HepG2 (cell line): ENCODE results near the gene MOCS2. TPM values are rescaled to one million over a fixed set of nuclear protein-coding genes. Genes with fewer than 3 reads are reported as not detected.

Experiments used
- EEA1 ChIP-seq: sonication (generic); formaldehyde crosslinking; IDR thresholded peaks from 2 replicates; pipeline ENCODE4 v1.5.1; 2020; ENCODE audit warnings: mild to moderate bottlenecking, missing genetic modification reagents, borderline replicate concordance
- FOXO1 ChIP-seq: sonication (generic); formaldehyde crosslinking; IDR thresholded peaks from 2 replicates; pipeline ENCODE4 v1.4.0; 2020; ENCODE audit warnings: missing genetic modification reagents
- JUNB ChIP-seq: sonication (generic); formaldehyde crosslinking; IDR thresholded peaks from 2 replicates; pipeline ENCODE4 v1.8.0; 2022; ENCODE audit warnings: missing genetic modification reagents, mild to moderate bottlenecking, borderline replicate concordance
- KDM6A ChIP-seq: IDR thresholded peaks from 2 replicates; pipeline ENCODE4 v1.6.1; 2016; ENCODE audit warnings: low read depth
- POLR2A ChIP-seq, 2 experiments: IDR thresholded peaks; 2 replicates each; pipeline ENCODE4 v1.6.1; 2011; ENCODE audit warnings: low read depth in 2 of 2, low read length in 2 of 2, mild to moderate bottlenecking in 1 of 2, moderate library complexity in 1 of 2; ENCODE audit not compliant: insufficient read depth in 1 of 2
- RXRA ChIP-seq: sonication (generic); formaldehyde crosslinking; IDR thresholded peaks from 2 replicates; pipeline ENCODE4 v1.5.1; 2020; ENCODE audit warnings: missing genetic modification reagents
- SIN3A ChIP-seq: IDR thresholded peaks from 2 replicates; pipeline ENCODE4 v1.6.1; 2011; ENCODE audit warnings: low read depth, mild to moderate bottlenecking, control low read depth, low read length, borderline replicate concordance
- SP4 ChIP-seq: sonication (generic); formaldehyde crosslinking; IDR thresholded peaks from 2 replicates; pipeline ENCODE4 v1.8.1; 2023; ENCODE audit warnings: mild to moderate bottlenecking, missing genetic modification reagents
- ZFY ChIP-seq: sonication (generic); formaldehyde crosslinking; IDR thresholded peaks from 2 replicates; pipeline ENCODE4 v1.4.0; 2020; ENCODE audit warnings: missing genetic modification reagents
- ZNF550 ChIP-seq: sonication (generic); formaldehyde crosslinking; IDR thresholded peaks from 2 replicates; pipeline ENCODE4 v1.4.0; 2020; ENCODE audit warnings: mild to moderate bottlenecking, missing genetic modification reagents, borderline replicate concordance
- ZNF564 ChIP-seq: sonication (generic); formaldehyde crosslinking; IDR thresholded peaks from 2 replicates; pipeline ENCODE4 v1.8.1; 2023; ENCODE audit warnings: mild to moderate bottlenecking, missing genetic modification reagents
- ZNF761 ChIP-seq: sonication (generic); formaldehyde crosslinking; conservative IDR thresholded peaks from 2 replicates; pipeline ENCODE4 v1.4.0; 2020; ENCODE audit warnings: mild to moderate bottlenecking, missing genetic modification reagents
- polyA plus RNA-seq, 8 experiments: library from polyadenylated mRNA; depleted of rRNA in 3 of 8; stranded (reverse) in 7 of 8; unstranded in 1 of 8; fragments of >200 nt; fragmentation: Illumina TruSeq in 4 of 8; extraction: Trizol in 4 of 8; gene quantifications; 2 replicates each; pipeline versions ENCODE4 v1.2.1 to v1.2.3, GENCODE V29; 2011 to 2016; ENCODE audit warnings: low read depth in 4 of 8, missing spikeins in 1 of 8, mixed read lengths in 1 of 8; ENCODE audit not compliant: insufficient read depth in 1 of 8
- total RNA-seq, 5 experiments: library from RNA; depleted of rRNA; stranded (reverse); fragments of >200 nt; fragmentation: Illumina TruSeq; extraction: Trizol; gene quantifications; 2 replicates each; pipeline ENCODE4 v1.2.3, GENCODE V29; 2016; ENCODE audit warnings: low read depth in 1 of 5
- TF ChIP-seq, protein P1 (sequence below): sonication (generic); formaldehyde crosslinking; IDR thresholded peaks from 2 replicates; pipeline ENCODE4 v1.4.0; 2020; ENCODE audit warnings: missing genetic modification reagents
- TF ChIP-seq, protein P2 (sequence below): sonication (generic); formaldehyde crosslinking; IDR thresholded peaks from 2 replicates; pipeline ENCODE4; 2020; ENCODE audit warnings: missing genetic modification reagents, mild to moderate bottlenecking, borderline replicate concordance
- TF ChIP-seq, protein P3 (sequence below): IDR thresholded peaks from 2 replicates; pipeline ENCODE4 v1.6.1; 2012; ENCODE audit warnings: low read length, improper control_type of control experiment
- TF ChIP-seq, protein P4 (sequence below): sonication (generic); formaldehyde crosslinking; IDR thresholded peaks from 2 replicates; pipeline ENCODE4 v1.5.1; 2020; ENCODE audit warnings: mild to moderate bottlenecking, missing genetic modification reagents, borderline replicate concordance
- TF ChIP-seq, protein P5 (sequence below): sonication (generic); formaldehyde crosslinking; IDR thresholded peaks from 2 replicates; pipeline ENCODE4 v1.5.0; 2020; ENCODE audit warnings: missing genetic modification reagents
- TF ChIP-seq, protein P6 (sequence below): IDR thresholded peaks from 2 replicates; pipeline ENCODE4 v1.6.1; 2016; ENCODE audit warnings: missing genetic modification reagents, missing compliant biosample characterization

Gene MOCS2
- total and polyA plus RNA-seq, 2 of the 13 experiments (the other 11 are each of a cell fraction or from before 2014, with no cell fraction given): 19.2 to 41.9 TPM

DNA sequence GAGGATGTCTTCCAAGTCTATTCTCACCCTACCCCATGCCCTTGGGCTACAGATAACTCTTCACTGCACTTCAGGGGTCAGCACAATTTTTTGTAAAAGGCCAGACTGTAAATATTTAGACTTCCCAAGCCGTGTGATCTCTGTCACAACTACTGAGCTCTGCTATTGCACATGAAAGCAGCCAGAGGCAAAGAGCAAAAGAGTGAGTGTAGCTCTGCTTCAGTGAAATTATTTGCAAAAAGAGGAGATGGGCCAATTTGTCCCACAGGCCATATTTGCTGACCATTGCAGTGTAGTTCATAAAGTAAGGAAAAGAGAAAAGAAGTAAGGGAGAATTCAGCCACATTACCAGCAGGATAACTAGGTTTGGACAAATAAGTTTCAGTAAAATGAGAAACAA, 7.0 kb upstream of the MOCS2 start (continued):
- TF ChIP-seq, protein P1, sequence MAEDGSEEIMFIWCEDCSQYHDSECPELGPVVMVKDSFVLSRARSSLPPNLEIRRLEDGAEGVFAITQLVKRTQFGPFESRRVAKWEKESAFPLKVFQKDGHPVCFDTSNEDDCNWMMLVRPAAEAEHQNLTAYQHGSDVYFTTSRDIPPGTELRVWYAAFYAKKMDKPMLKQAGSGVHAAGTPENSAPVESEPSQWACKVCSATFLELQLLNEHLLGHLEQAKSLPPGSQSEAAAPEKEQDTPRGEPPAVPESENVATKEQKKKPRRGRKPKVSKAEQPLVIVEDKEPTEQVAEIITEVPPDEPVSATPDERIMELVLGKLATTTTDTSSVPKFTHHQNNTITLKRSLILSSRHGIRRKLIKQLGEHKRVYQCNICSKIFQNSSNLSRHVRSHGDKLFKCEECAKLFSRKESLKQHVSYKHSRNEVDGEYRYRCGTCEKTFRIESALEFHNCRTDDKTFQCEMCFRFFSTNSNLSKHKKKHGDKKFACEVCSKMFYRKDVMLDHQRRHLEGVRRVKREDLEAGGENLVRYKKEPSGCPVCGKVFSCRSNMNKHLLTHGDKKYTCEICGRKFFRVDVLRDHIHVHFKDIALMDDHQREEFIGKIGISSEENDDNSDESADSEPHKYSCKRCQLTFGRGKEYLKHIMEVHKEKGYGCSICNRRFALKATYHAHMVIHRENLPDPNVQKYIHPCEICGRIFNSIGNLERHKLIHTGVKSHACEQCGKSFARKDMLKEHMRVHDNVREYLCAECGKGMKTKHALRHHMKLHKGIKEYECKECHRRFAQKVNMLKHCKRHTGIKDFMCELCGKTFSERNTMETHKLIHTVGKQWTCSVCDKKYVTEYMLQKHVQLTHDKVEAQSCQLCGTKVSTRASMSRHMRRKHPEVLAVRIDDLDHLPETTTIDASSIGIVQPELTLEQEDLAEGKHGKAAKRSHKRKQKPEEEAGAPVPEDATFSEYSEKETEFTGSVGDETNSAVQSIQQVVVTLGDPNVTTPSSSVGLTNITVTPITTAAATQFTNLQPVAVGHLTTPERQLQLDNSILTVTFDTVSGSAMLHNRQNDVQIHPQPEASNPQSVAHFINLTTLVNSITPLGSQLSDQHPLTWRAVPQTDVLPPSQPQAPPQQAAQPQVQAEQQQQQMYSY (CRISPR knock-in tag): no peak
- TF ChIP-seq RXRA (CRISPR knock-in tag): no peak
- no peak for TF ChIP-seq EEA1 (CRISPR knock-in tag)
- no peak for TF ChIP-seq SIN3A
- TF ChIP-seq FOXO1: peak; percentile 60; the same call in 1 of the 2 replicates
- no peak for TF ChIP-seq JUNB (CRISPR knock-in tag)
- TF ChIP-seq, protein P2, sequence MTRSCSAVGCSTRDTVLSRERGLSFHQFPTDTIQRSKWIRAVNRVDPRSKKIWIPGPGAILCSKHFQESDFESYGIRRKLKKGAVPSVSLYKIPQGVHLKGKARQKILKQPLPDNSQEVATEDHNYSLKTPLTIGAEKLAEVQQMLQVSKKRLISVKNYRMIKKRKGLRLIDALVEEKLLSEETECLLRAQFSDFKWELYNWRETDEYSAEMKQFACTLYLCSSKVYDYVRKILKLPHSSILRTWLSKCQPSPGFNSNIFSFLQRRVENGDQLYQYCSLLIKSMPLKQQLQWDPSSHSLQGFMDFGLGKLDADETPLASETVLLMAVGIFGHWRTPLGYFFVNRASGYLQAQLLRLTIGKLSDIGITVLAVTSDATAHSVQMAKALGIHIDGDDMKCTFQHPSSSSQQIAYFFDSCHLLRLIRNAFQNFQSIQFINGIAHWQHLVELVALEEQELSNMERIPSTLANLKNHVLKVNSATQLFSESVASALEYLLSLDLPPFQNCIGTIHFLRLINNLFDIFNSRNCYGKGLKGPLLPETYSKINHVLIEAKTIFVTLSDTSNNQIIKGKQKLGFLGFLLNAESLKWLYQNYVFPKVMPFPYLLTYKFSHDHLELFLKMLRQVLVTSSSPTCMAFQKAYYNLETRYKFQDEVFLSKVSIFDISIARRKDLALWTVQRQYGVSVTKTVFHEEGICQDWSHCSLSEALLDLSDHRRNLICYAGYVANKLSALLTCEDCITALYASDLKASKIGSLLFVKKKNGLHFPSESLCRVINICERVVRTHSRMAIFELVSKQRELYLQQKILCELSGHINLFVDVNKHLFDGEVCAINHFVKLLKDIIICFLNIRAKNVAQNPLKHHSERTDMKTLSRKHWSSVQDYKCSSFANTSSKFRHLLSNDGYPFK (CRISPR knock-in tag): no peak
- TF ChIP-seq, protein P3, sequence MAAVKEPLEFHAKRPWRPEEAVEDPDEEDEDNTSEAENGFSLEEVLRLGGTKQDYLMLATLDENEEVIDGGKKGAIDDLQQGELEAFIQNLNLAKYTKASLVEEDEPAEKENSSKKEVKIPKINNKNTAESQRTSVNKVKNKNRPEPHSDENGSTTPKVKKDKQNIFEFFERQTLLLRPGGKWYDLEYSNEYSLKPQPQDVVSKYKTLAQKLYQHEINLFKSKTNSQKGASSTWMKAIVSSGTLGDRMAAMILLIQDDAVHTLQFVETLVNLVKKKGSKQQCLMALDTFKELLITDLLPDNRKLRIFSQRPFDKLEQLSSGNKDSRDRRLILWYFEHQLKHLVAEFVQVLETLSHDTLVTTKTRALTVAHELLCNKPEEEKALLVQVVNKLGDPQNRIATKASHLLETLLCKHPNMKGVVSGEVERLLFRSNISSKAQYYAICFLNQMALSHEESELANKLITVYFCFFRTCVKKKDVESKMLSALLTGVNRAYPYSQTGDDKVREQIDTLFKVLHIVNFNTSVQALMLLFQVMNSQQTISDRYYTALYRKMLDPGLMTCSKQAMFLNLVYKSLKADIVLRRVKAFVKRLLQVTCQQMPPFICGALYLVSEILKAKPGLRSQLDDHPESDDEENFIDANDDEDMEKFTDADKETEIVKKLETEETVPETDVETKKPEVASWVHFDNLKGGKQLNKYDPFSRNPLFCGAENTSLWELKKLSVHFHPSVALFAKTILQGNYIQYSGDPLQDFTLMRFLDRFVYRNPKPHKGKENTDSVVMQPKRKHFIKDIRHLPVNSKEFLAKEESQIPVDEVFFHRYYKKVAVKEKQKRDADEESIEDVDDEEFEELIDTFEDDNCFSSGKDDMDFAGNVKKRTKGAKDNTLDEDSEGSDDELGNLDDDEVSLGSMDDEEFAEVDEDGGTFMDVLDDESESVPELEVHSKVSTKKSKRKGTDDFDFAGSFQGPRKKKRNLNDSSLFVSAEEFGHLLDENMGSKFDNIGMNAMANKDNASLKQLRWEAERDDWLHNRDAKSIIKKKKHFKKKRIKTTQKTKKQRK: no peak
- TF ChIP-seq ZNF761 (CRISPR knock-in tag): no peak
- TF ChIP-seq ZNF550: no peak
- TF ChIP-seq, protein P4, sequence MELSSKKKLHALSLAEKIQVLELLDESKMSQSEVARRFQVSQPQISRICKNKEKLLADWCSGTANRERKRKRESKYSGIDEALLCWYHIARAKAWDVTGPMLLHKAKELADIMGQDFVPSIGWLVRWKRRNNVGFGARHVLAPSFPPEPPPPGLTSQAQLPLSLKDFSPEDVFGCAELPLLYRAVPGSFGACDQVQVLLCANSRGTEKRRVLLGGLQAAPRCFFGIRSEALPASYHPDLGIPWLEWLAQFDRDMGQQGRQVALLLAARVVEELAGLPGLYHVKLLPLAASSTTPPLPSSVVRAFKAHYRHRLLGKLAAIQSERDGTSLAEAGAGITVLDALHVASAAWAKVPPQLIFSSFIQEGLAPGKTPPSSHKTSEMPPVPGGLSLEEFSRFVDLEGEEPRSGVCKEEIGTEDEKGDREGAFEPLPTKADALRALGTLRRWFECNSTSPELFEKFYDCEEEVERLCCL (CRISPR knock-in tag): no peak
- no peak for TF ChIP-seq ZNF564 (CRISPR knock-in tag)
- no peak for TF ChIP-seq POLR2A (IDR thresholded peaks at IDR 0.05; ENCODE audit: insufficient read depth in 1 of 2, low read depth in 2 of 2, low read length in 2 of 2)
- no peak for TF ChIP-seq ZFY (CRISPR knock-in tag)
- TF ChIP-seq SP4 (CRISPR knock-in tag): no peak
- TF ChIP-seq KDM6A (CRISPR knock-in tag): no peak
- TF ChIP-seq, protein P5, sequence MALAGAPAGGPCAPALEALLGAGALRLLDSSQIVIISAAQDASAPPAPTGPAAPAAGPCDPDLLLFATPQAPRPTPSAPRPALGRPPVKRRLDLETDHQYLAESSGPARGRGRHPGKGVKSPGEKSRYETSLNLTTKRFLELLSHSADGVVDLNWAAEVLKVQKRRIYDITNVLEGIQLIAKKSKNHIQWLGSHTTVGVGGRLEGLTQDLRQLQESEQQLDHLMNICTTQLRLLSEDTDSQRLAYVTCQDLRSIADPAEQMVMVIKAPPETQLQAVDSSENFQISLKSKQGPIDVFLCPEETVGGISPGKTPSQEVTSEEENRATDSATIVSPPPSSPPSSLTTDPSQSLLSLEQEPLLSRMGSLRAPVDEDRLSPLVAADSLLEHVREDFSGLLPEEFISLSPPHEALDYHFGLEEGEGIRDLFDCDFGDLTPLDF (CRISPR knock-in tag): no peak
- TF ChIP-seq, protein P6, sequence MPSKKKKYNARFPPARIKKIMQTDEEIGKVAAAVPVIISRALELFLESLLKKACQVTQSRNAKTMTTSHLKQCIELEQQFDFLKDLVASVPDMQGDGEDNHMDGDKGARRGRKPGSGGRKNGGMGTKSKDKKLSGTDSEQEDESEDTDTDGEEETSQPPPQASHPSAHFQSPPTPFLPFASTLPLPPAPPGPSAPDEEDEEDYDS (CRISPR knock-in tag): no peak
